IPS-15b (cell line): ENCODE measurements around the gene TSBP1.
A peak's percentile ranks its signal among the peaks of the same experiment; 100 is the strongest.
"Not testable (repeated sequence)": the region's sequence is repeated elsewhere in the genome, so short reads cannot be mapped to it uniquely, and the experiment has no call there.

Source experiments
- H3K27me3 ChIP-seq: one replicate; pipeline ENCODE4 v1.6.1; 2013; ENCODE audit warnings: low read length; ENCODE audit not compliant: control insufficient read depth, insufficient read depth
- H3K36me3 ChIP-seq: one replicate; pipeline ENCODE4 v1.6.1; 2013; ENCODE audit warnings: low read length; ENCODE audit not compliant: control insufficient read depth, insufficient read depth
- H3K4me1 ChIP-seq: one replicate; pipeline ENCODE4 v1.6.1; 2013; ENCODE audit warnings: mild to moderate bottlenecking, low read length; ENCODE audit not compliant: control insufficient read depth, insufficient read depth
- H3K4me3 ChIP-seq: one replicate; pipeline ENCODE4 v1.5.1; 2013; ENCODE audit warnings: low read depth, low read length
- H3K9ac ChIP-seq: one replicate; pipeline ENCODE4 v1.6.1; 2013; ENCODE audit warnings: low read depth, mild to moderate bottlenecking, low read length
- H3K9me3 ChIP-seq: one replicate; pipeline ENCODE4 v1.6.1; 2013; ENCODE audit warnings: mild to moderate bottlenecking, low read length; ENCODE audit not compliant: control insufficient read depth, insufficient read depth

Gene TSBP1

GRCh38 chr6:32257262-32257661, 114.4 kb downstream of the TSBP1 start:
- not testable (repeated sequence) for H3K36me3 ChIP-seq, H3K27me3 ChIP-seq, H3K9me3 ChIP-seq, H3K9ac ChIP-seq, H3K4me3 ChIP-seq
- H3K4me1 ChIP-seq: peaks cover 15% of the 10 kb centered on the region

GRCh38 chr6:32255199-32256153, 116.2 kb downstream of the TSBP1 start:
- H3K9ac ChIP-seq: peak overlapping the region; percentile 82
- H3K36me3 ChIP-seq: no peaks in the 10 kb centered on the region
- no peaks in the 10 kb centered on the region for H3K9me3 ChIP-seq
- H3K4me3 ChIP-seq: peak overlapping the region; percentile 64
- H3K27me3 ChIP-seq: no peaks in the 10 kb centered on the region
- peaks cover 16% of the 10 kb centered on the region for H3K4me1 ChIP-seq

- H3K27me3 ChIP-seq: no peaks in the 10 kb centered on the region
- peak overlapping the region; percentile 64 for H3K4me3 ChIP-seq
- peaks cover 16% of the 10 kb centered on the region for H3K4me1 ChIP-seq
- H3K9me3 ChIP-seq: no peaks in the 10 kb centered on the region
- no peaks in the 10 kb centered on the region for H3K36me3 ChIP-seq
- no peak overlapping the region for H3K9ac ChIP-seq
Observed at GRCh38 chr6:32254761-32255198, 116.9 kb downstream of the TSBP1 start.

- Histone ChIP-seq H3K27me3 (no peaks in the 10 kb centered on the region), H3K4me1 (peaks cover 16% of the 10 kb centered on the region), H3K9ac (no peak overlapping the region), H3K36me3 (no peaks in the 10 kb centered on the region), H3K4me3 (no peak overlapping the region), H3K9me3 (no peaks in the 10 kb centered on the region)
Observed at GRCh38 chr6:32252331-32253009, 119.2 kb downstream of the TSBP1 start.

GRCh38 chr6:32249262-32249661, 122.4 kb downstream of the TSBP1 start:
- H3K4me3 ChIP-seq: no peak overlapping the region
- no peak overlapping the region for H3K9ac ChIP-seq
- peaks cover 6% of the 10 kb centered on the region for H3K4me1 ChIP-seq
- H3K9me3 ChIP-seq: no peaks in the 10 kb centered on the region
- H3K27me3 ChIP-seq: no peaks in the 10 kb centered on the region
- H3K36me3 ChIP-seq: no peaks in the 10 kb centered on the region

- no peak overlapping the region for H3K4me3 ChIP-seq
- no peaks in the 10 kb centered on the region for H3K36me3 ChIP-seq
- no peak overlapping the region for H3K9ac ChIP-seq
- H3K9me3 ChIP-seq: no peaks in the 10 kb centered on the region
- H3K27me3 ChIP-seq: no peaks in the 10 kb centered on the region
- H3K4me1 ChIP-seq: peaks cover 2% of the 10 kb centered on the region
Observed at GRCh38 chr6:32247401-32247800, 124.3 kb downstream of the TSBP1 start.

- Histone ChIP-seq H3K9ac (peak overlapping the region; percentile 47), H3K4me3 (peak overlapping the region; percentile 12), H3K36me3 (no peaks in the 10 kb centered on the region), H3K9me3 (no peaks in the 10 kb centered on the region), H3K27me3 (no peaks in the 10 kb centered on the region), H3K4me1 (no peaks in the 10 kb centered on the region)
Observed at GRCh38 chr6:32244946-32245398, 126.7 kb downstream of the TSBP1 start.

- Histone ChIP-seq H3K9me3 (no peaks in the 10 kb centered on the region), H3K27me3 (no peaks in the 10 kb centered on the region), H3K4me1 (no peaks in the 10 kb centered on the region), H3K4me3 (no peak overlapping the region), H3K36me3 (no peaks in the 10 kb centered on the region), H3K9ac (no peak overlapping the region)
Observed at GRCh38 chr6:32244270-32244669, 127.4 kb downstream of the TSBP1 start.
